ENCODE data around the gene COL5A2. TPM values are rescaled to one million over a fixed set of nuclear protein-coding genes. Genes with fewer than 3 reads are reported as not detected.

COL5A2 gene
- total RNA-seq, 1 donor from 2014 or later: 11.2 TPM

- H2AFZ ChIP-seq (replicated peaks): no peak overlapping the region
- no peaks in the 10 kb centered on the region for H3K27me3 ChIP-seq
- DNase-seq (ENCODE audit: low spot score): no peak
- no peaks in the 10 kb centered on the region for H4K20me1 ChIP-seq (ENCODE audit: low read depth)
- H3K4me3 ChIP-seq: no peak overlapping the region
- no peak for TF ChIP-seq EZH2 (IDR thresholded peaks at IDR 0.05)
- no peak for TF ChIP-seq CTCF (IDR thresholded peaks at IDR 0.05)
- TF ChIP-seq EZH2phosphoT487 (IDR thresholded peaks at IDR 0.05): no peak
- no peak overlapping the region for H3K9ac ChIP-seq
- no peaks in the 10 kb centered on the region for H3K9me3 ChIP-seq (ENCODE audit: low read depth)
- Mint-ChIP-seq H3K4me3 (no peak overlapping the region), H3K9me3 (no peaks in the 10 kb centered on the region), H3K27ac (no peak overlapping the region), H3K27me3 (ENCODE audit: insufficient read depth, low read depth) (no peaks in the 10 kb centered on the region), H3K4me1 (no peaks in the 10 kb centered on the region), H3K36me3 (peaks cover 10% of the 10 kb centered on the region)
- H3F3A ChIP-seq (ENCODE audit: low read depth): no peaks in the 10 kb centered on the region
- no peak overlapping the region for H3K4me2 ChIP-seq
- no peaks in the 10 kb centered on the region for H3K36me3 ChIP-seq
- no peak overlapping the region for H3K27ac ChIP-seq
- H3K79me2 ChIP-seq (ENCODE audit: low read depth): no peaks in the 10 kb centered on the region
- no peaks in the 10 kb centered on the region for H3K4me1 ChIP-seq
These were observed 129.3 kb downstream of the COL5A2 start for GRCh38 chr2:189050165-189050712.

GRCh38 chr2:189049709-189050164 lies 129.8 kb downstream of the COL5A2 start:
- no peak overlapping the region for H3K27ac Mint-ChIP-seq
- H3K36me3 Mint-ChIP-seq: peaks cover 10% of the 10 kb centered on the region
- no peaks in the 10 kb centered on the region for H3K79me2 ChIP-seq (ENCODE audit: low read depth)
- no peak overlapping the region for H3K4me3 Mint-ChIP-seq
- H3K9me3 ChIP-seq (ENCODE audit: low read depth): no peaks in the 10 kb centered on the region
- no peak overlapping the region for H3K9ac ChIP-seq
- H3K4me2 ChIP-seq: no peak overlapping the region
- TF ChIP-seq EZH2 (IDR thresholded peaks at IDR 0.05) (no peak), EZH2phosphoT487 (IDR thresholded peaks at IDR 0.05) (no peak), CTCF (IDR thresholded peaks at IDR 0.05) (no peak)
- no peaks in the 10 kb centered on the region for H3K4me1 Mint-ChIP-seq
- H3K27me3 Mint-ChIP-seq (ENCODE audit: insufficient read depth, low read depth): no peaks in the 10 kb centered on the region
- no peaks in the 10 kb centered on the region for H4K20me1 ChIP-seq (ENCODE audit: low read depth)
- no peaks in the 10 kb centered on the region for H3K36me3 ChIP-seq
- H3K27ac ChIP-seq: no peak overlapping the region
- H3K9me3 Mint-ChIP-seq: no peaks in the 10 kb centered on the region
- H3K4me1 ChIP-seq: no peaks in the 10 kb centered on the region
- no peak for DNase-seq (ENCODE audit: low spot score)
- no peak overlapping the region for H2AFZ ChIP-seq (replicated peaks)
- no peaks in the 10 kb centered on the region for H3K27me3 ChIP-seq
- no peaks in the 10 kb centered on the region for H3F3A ChIP-seq (ENCODE audit: low read depth)
- H3K4me3 ChIP-seq: no peak overlapping the region

GRCh38 chr2:189048189-189048588 lies 131.4 kb downstream of the COL5A2 start:
- Mint-ChIP-seq H3K27me3 (ENCODE audit: insufficient read depth, low read depth) (no peaks in the 10 kb centered on the region), H3K36me3 (peaks cover 10% of the 10 kb centered on the region), H3K4me3 (no peak overlapping the region), H3K4me1 (no peaks in the 10 kb centered on the region), H3K9me3 (no peaks in the 10 kb centered on the region), H3K27ac (no peak overlapping the region)
- no peak for TF ChIP-seq EZH2phosphoT487 (IDR thresholded peaks at IDR 0.05)
- TF ChIP-seq CTCF (IDR thresholded peaks at IDR 0.05): no peak
- TF ChIP-seq EZH2 (IDR thresholded peaks at IDR 0.05): no peak
- Histone ChIP-seq H3K79me2 (ENCODE audit: low read depth) (no peaks in the 10 kb centered on the region), H3F3A (ENCODE audit: low read depth) (no peaks in the 10 kb centered on the region), H3K27me3 (no peaks in the 10 kb centered on the region), H3K4me3 (no peak overlapping the region), H2AFZ (replicated peaks) (no peak overlapping the region), H3K4me1 (no peaks in the 10 kb centered on the region), H3K27ac (no peak overlapping the region), H3K4me2 (no peak overlapping the region), H3K9ac (no peak overlapping the region), H3K36me3 (no peaks in the 10 kb centered on the region), H3K9me3 (ENCODE audit: low read depth) (no peaks in the 10 kb centered on the region), H4K20me1 (ENCODE audit: low read depth) (no peaks in the 10 kb centered on the region)
- no peak for DNase-seq (ENCODE audit: low spot score)
